Duodenal mucosa (tissue), 2 donors: Measurements from ENCODE around the gene CPD.

ENCODE experiments used
- H3K27ac ChIP-seq: one replicate; pipeline ENCODE4 v1.7.0; 2013; ENCODE audit warnings: low read depth, low read length
- H3K27me3 ChIP-seq, 2 donors: one replicate each; pipeline ENCODE4 v1.7.0; 2013; ENCODE audit warnings: low read length in 2 of 2, control low read depth in 1 of 2; ENCODE audit not compliant: insufficient read depth in 2 of 2, control insufficient read depth in 1 of 2
- H3K36me3 ChIP-seq, 2 donors: one replicate each; pipeline ENCODE4 v1.7.0; 2013; ENCODE audit warnings: low read length in 2 of 2, control low read depth in 1 of 2; ENCODE audit not compliant: insufficient read depth in 2 of 2, control insufficient read depth in 1 of 2
- H3K4me1 ChIP-seq, 2 donors: one replicate each; pipeline ENCODE4 v1.7.0; 2013; ENCODE audit warnings: low read length in 2 of 2, control low read depth in 1 of 2; ENCODE audit not compliant: insufficient read depth in 2 of 2, control insufficient read depth in 1 of 2
- H3K4me3 ChIP-seq, 2 donors: one replicate each; pipeline ENCODE4 v1.7.0; 2013; ENCODE audit warnings: low read length in 2 of 2, low read depth in 1 of 2
- H3K9ac ChIP-seq, 2 donors: one replicate each; pipeline ENCODE4 v1.7.0; 2013; ENCODE audit warnings: low read length in 2 of 2, low read depth in 1 of 2
- H3K9me3 ChIP-seq, 2 donors: one replicate each; pipeline ENCODE4 v1.7.0; 2013; ENCODE audit warnings: low read length in 2 of 2, control low read depth in 1 of 2; ENCODE audit not compliant: control insufficient read depth in 1 of 2

Gene CPD

DNA sequence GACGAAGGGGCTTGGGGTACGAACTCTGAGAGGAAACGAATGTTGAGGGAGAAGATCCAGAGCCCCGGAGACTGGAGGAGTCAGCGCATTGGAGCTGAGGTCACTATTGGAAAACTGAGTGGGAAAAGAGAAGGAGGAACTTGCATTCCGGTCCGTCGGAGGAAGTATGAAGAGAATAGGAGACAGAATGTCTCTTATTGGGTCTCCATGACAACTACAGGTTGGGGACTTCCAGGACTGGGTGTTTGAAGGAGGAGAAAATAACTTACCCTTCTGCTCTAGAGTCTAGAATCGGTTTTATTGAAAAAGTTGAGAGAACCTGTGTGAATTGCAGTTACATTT is 99.0 kb downstream of the CPD start:
- peak overlapping the region; percentile 92 to 99 for H3K9ac ChIP-seq
- peaks cover 5 to 14% of the 10 kb centered on the region in 2 donors for H3K4me1 ChIP-seq
- H3K27me3 ChIP-seq: no peaks in the 10 kb centered on the region
- H3K36me3 ChIP-seq: peaks cover 5 to 15% of the 10 kb centered on the region in 2 donors
- H3K4me3 ChIP-seq: peak overlapping the region; percentile 94 to 96
- H3K9me3 ChIP-seq: no peaks in the 10 kb centered on the region
- H3K27ac ChIP-seq: peak overlapping the region; percentile 81

DNA sequence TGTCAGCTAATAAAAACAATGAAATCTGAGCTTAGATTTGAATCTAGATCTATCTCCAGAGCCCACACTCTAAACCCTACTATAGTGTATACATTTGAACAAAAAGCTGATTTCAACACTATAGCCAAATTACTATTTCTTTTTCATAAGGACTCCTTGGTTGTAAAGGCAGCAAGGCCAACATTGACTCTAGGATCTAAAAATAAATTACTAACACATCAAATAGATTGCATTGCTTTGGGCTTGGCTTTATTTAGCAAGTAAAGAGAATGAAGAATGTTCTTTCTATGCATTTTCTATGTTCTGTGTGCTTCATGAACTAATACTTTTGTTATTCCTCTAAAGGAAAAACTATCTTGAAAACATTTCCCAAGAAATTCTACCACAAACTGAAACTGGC is 103.8 kb downstream of the CPD start:
- H3K9ac ChIP-seq: no peak overlapping the region
- H3K27ac ChIP-seq: no peak overlapping the region
- H3K27me3 ChIP-seq: no peaks in the 10 kb centered on the region
- no peaks in the 10 kb centered on the region for H3K9me3 ChIP-seq
- H3K36me3 ChIP-seq: peaks cover 10 to 58% of the 10 kb centered on the region in 2 donors
- H3K4me1 ChIP-seq: peaks cover 0 to 7% of the 10 kb centered on the region in 2 donors
- H3K4me3 ChIP-seq: no peak overlapping the region

DNA sequence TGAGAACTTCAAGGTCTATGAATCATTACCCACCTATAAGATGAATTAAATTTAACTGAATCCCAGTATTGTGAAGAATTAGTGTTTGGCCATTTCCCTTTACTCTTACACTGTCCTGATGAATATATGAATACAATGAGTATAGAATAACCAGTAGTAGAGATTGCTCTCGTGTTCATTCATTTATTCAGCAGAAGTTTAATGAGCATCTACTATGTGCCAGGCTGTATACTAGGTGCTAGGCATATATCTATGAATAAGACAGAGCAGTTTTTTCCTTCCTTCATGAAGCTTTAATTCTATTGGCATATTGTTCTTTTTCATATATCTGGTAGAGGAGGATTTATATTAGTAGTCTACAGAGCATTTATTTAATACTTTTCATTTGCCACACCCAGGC is 104.4 kb downstream of the CPD start:
- H3K27ac ChIP-seq: no peak overlapping the region
- peaks cover 10 to 59% of the 10 kb centered on the region in 2 donors for H3K36me3 ChIP-seq
- H3K4me3 ChIP-seq: no peak overlapping the region
- H3K27me3 ChIP-seq: no peaks in the 10 kb centered on the region
- H3K4me1 ChIP-seq: peaks cover 0 to 3% of the 10 kb centered on the region in 2 donors
- H3K9me3 ChIP-seq: no peaks in the 10 kb centered on the region
- no peak overlapping the region for H3K9ac ChIP-seq

DNA sequence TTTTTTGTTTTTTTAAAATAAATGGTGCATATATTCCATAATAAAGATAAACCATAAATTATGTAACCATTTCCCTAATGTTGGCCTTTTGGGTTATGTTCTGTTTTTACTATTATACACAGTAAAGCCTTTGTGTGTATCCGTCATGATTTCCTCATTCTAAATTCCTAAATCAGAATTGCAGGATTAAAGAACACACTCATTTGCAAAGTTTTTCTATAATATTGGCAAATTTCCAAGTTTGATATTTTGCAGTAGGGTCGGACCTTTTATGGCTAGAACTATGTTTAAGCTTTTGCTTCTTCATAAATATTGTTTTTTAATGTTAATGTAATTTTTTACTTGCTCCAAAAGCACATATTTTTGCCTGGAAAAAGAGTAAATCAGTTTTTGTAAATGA is 115.1 kb downstream of the CPD start:
- H3K27ac ChIP-seq: no peak overlapping the region
- no peaks in the 10 kb centered on the region for H3K4me1 ChIP-seq
- no peak overlapping the region for H3K9ac ChIP-seq
- H3K9me3 ChIP-seq: no peaks in the 10 kb centered on the region
- peaks cover 24 to 85% of the 10 kb centered on the region in 2 donors for H3K36me3 ChIP-seq
- H3K27me3 ChIP-seq: no peaks in the 10 kb centered on the region
- H3K4me3 ChIP-seq: no peak overlapping the region

DNA sequence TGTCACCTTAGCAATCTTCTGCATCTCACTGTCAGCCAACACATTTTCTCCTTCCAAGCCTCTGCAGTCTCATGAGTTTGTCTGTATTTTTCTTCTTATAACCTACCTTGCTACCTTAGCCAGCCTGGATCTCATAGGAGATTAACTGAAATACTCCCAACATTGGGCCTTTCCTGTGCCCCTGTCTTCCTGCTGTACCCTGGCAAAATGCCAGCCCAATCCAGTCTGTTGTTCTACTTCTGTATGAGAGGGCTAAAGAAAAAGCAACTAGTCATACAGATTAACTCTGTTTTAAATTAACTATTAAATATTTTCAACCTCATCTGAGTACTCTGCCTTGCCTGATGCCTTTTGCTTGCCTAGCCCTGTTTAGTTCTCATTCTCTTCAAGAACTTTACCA is 116.9 kb downstream of the CPD start:
- H3K9ac ChIP-seq: no peak overlapping the region
- H3K36me3 ChIP-seq: peaks cover 20 to 70% of the 10 kb centered on the region in 2 donors
- no peaks in the 10 kb centered on the region for H3K9me3 ChIP-seq
- no peak overlapping the region for H3K27ac ChIP-seq
- no peaks in the 10 kb centered on the region for H3K4me1 ChIP-seq
- H3K4me3 ChIP-seq: no peak overlapping the region
- H3K27me3 ChIP-seq: no peaks in the 10 kb centered on the region

DNA sequence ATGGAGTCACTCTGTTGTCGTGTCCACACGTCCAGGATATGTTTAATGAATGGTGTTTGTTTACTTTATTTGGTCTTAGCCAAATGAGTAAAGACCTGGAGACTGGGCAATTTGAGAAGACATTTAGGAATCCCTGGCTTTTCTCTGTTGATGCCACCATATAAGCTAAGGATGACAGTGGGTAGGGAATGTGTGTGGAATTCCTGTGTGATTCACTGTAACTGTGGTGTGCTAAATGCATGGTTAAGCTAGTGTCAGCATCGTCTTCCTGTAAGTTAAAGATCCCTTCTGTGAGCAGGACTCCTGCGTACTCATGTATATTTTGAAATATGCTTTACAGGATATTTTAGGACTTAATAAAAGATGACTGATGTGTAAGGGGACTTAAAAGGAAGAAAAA is 124.8 kb downstream of the CPD start:
- H3K4me1 ChIP-seq: no peaks in the 10 kb centered on the region
- no peaks in the 10 kb centered on the region for H3K9me3 ChIP-seq
- H3K27ac ChIP-seq: no peak overlapping the region
- no peak overlapping the region for H3K4me3 ChIP-seq
- peaks cover 9 to 57% of the 10 kb centered on the region in 2 donors for H3K36me3 ChIP-seq
- H3K27me3 ChIP-seq: no peaks in the 10 kb centered on the region
- H3K9ac ChIP-seq: no peak overlapping the region

DNA sequence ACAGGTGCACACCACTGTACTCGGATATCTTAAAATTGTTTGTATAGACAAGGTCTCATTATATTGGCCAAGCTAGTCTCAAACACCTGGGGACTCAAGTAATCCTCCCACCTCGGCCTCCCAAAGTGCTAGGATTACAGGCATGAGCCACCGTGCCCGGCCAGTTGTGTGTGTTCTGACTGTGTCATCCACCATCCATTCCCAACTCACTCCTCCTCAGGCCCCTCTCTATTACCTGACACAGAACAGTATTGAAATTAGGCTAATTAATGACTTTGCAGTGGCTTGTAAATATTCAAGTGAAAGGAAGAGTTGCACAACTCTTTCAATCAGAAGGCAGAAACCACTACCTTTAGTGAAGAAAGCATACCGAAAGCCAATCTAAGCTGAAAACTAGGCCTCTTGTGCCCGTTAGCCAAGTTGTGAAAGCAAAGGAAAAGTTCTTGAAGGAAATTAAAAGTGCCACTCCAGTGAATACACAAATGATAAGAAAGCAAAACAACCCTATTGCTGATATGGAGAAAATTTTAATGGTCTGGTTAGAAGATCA is 127.2 kb downstream of the CPD start:
- no peaks in the 10 kb centered on the region for H3K4me1 ChIP-seq
- H3K27ac ChIP-seq: no peak overlapping the region
- no peak overlapping the region for H3K4me3 ChIP-seq
- peaks cover 9 to 54% of the 10 kb centered on the region in 2 donors for H3K36me3 ChIP-seq
- no peaks in the 10 kb centered on the region for H3K9me3 ChIP-seq
- no peak overlapping the region for H3K9ac ChIP-seq
- H3K27me3 ChIP-seq: no peaks in the 10 kb centered on the region

DNA sequence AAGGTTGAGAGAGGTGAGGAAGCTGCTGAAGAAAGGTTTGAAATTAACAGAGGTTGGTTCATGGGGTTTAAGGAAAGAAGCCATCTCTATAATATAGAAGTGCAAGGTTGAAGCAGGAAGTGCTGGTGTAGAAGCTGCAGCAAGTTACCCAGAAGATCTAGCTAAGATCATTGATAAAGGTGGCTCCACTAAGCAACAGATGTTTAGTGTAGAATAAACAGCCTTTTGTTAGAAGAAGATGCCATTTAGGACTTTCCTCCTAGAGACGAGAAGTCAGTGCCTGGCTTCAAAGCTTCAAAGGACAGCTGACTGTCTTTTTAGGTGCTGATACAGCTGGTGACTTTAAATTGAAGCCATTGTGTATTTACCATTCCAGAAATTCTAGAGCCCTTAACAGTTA is 127.8 kb downstream of the CPD start:
- Histone ChIP-seq H3K27me3 (no peaks in the 10 kb centered on the region), H3K9me3 (no peaks in the 10 kb centered on the region), H3K9ac (no peak overlapping the region), H3K36me3 (peaks cover 9 to 52% of the 10 kb centered on the region in 2 donors), H3K4me3 (no peak overlapping the region), H3K27ac (no peak overlapping the region), H3K4me1 (no peaks in the 10 kb centered on the region)

DNA sequence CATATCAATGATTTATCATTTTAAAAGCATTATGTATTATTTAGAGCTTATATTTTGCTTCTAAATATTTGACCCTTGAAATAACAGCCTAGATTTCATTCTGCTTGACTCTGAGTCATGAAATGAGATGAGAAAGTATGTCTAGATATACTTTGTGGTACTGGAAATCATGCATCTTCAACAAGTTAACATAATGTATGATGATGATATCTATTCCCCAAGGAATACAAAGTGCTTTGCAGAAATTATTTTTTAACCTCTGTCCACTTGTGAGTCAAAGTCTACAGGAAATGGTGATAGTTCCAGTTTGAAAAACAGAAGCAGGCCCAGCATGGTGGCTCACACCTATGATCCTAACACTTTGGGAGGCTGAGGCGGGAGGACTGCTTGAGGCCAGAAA is 134.6 kb downstream of the CPD start:
- Histone ChIP-seq H3K4me3 (no peak overlapping the region), H3K9me3 (no peaks in the 10 kb centered on the region), H3K9ac (no peak overlapping the region), H3K36me3 (peaks cover 14 to 29% of the 10 kb centered on the region in 2 donors), H3K27me3 (no peaks in the 10 kb centered on the region), H3K27ac (no peak overlapping the region), H3K4me1 (peaks cover 0 to 8% of the 10 kb centered on the region in 2 donors)

DNA sequence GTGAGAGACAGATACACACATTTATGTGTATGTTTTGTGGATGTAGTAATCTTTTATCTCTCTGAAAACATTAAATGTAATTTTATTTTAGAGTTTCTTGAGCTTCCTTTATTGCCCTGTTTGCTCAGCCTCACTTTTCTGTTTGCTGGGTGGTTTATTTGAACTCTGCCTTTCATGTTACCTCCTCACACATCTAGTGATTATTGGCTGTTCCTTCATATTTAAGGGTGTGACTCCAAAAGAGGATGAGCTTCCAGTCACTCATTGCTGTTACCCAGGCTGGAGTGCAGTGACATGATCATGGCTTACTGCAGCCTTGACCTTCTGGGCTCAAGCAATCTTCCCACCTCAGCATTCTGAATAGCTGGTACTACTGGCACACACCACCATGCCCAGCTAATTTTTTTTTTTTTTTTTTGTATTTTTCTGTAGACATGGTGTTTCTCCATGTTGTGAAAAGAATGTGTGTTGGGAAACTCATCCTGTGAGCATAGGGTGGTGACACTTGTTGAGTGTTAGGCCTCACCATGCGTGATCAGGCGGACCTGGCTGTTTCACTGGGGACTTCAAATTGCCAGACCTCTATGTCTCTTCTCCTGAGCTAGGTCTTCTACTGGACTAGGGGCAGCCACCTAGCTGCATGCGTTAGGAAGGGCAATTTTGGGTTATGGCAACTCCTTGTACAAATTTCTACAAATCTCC is 136.3 kb downstream of the CPD start:
- Histone ChIP-seq H3K4me1 (peaks cover 0 to 9% of the 10 kb centered on the region in 2 donors), H3K4me3 (no peak overlapping the region), H3K36me3 (peaks cover 17 to 36% of the 10 kb centered on the region in 2 donors), H3K9me3 (no peaks in the 10 kb centered on the region), H3K27me3 (no peaks in the 10 kb centered on the region), H3K27ac (no peak overlapping the region), H3K9ac (no peak overlapping the region)
